PFSK-1 (cell line): Measurements from ENCODE around the gene SKAP2.

Experiments used
- POLR2AphosphoS5 ChIP-seq: IDR thresholded peaks from 2 replicates; pipeline ENCODE4 v1.6.1; 2012; ENCODE audit warnings: low read depth, mild to moderate bottlenecking, control low read depth, low read length, moderate library complexity
- REST ChIP-seq, 2 experiments: IDR thresholded peaks; 2 replicates each; pipeline versions ENCODE4 v1.6.1 to v1.8.0; 2011 to 2012; ENCODE audit warnings: low read depth in 2 of 2, low read length in 2 of 2, control low read depth in 1 of 2, inconsistent platforms in 1 of 2, mild to moderate bottlenecking in 1 of 2, moderate library complexity in 1 of 2; ENCODE audit not compliant: insufficient read depth in 1 of 2
- TAF1 ChIP-seq: IDR thresholded peaks from 2 replicates; pipeline ENCODE4 v1.6.1; 2012; ENCODE audit warnings: low read length, control low read depth, borderline replicate concordance; ENCODE audit not compliant: insufficient read depth

GRCh38 chr7:26726051-26726450 is 138.3 kb downstream of the SKAP2 start:
- TF ChIP-seq POLR2AphosphoS5 (no peak), TAF1 (no peak), REST (IDR thresholded peaks at IDR 0.05; ENCODE audit: insufficient read depth in 1 of 2, low read depth in 2 of 2, low read length in 2 of 2) (no peak)
